ENCODE data around the gene NDC80.
A peak's percentile ranks its signal among the peaks of the same experiment; 100 is the strongest.

The NDC80 gene

GRCh38 chr18:2635586-2635985 lies 64.2 kb downstream of the NDC80 start:
- Histone ChIP-seq H3K9me3 (ENCODE audit: control insufficient read depth, insufficient read depth, low read length) (no peaks in the 10 kb centered on the region), H3K9ac (ENCODE audit: low read depth, low read length) (no peak overlapping the region), H3K36me3 (ENCODE audit: control insufficient read depth, insufficient read depth, low read length) (no peaks in the 10 kb centered on the region), H3K4me3 (ENCODE audit: low read depth, low read length) (no peak overlapping the region), H3K27me3 (ENCODE audit: control insufficient read depth, insufficient read depth, low read length) (no peaks in the 10 kb centered on the region), H3K4me1 (ENCODE audit: control insufficient read depth, insufficient read depth, low read length) (no peaks in the 10 kb centered on the region)

DNA sequence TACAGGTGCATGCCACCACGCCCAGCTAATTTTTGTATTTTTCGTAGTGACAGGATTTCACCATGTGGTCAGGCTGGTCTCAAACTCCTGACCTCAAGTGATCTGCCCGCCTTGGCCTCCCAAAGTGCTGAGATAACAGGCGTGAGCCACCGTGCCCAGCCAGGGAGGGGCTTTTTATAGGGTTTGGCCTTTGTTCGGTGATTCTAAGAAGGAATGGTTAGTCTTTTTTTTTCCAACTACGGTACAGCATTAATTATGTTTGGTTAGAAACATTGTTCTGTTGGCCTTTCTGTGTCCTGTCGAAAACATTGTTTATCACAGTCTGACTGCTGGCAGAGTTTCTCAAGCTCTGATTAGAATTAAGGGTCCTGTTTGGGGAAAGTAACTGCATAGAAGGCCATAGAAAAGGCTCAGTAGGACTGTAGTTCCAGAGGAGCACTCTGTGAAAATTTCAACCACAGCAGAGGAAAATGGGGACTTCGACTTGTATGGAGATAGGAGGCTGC lies 64.8 kb downstream of the NDC80 start:
- H3K27me3 ChIP-seq (ENCODE audit: control insufficient read depth, insufficient read depth, low read length) = no peaks in the 10 kb centered on the region
- no peaks in the 10 kb centered on the region for H3K4me1 ChIP-seq (ENCODE audit: control insufficient read depth, insufficient read depth, low read length)
- H3K4me3 ChIP-seq (ENCODE audit: low read depth, low read length) = no peak overlapping the region
- no peaks in the 10 kb centered on the region for H3K9me3 ChIP-seq (ENCODE audit: control insufficient read depth, insufficient read depth, low read length)
- H3K9ac ChIP-seq (ENCODE audit: low read depth, low read length) = no peak overlapping the region
- no peaks in the 10 kb centered on the region for H3K36me3 ChIP-seq (ENCODE audit: control insufficient read depth, insufficient read depth, low read length)

DNA sequence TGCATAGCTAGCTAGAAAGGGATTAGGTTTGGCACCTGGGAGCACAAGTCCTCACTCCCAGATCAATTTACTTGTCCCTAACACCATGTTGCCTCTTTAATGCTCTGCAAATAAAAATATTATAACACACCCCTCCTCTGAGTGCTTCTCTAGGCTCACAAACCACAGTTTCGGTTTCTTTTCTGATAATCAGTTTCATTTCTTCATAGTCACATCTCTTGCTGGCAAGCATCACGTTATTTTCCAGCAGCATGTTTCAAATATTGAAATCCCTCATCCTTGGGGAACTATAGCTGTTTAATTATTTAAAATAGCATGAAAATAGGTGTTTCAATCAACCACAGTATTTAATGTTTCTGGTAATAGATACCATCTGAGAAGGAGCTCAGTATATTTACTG lies 70.3 kb downstream of the NDC80 start:
- H3K9ac ChIP-seq (ENCODE audit: low read depth, low read length) = no peak overlapping the region
- no peaks in the 10 kb centered on the region for H3K36me3 ChIP-seq (ENCODE audit: control insufficient read depth, insufficient read depth, low read length)
- H3K27me3 ChIP-seq (ENCODE audit: control insufficient read depth, insufficient read depth, low read length) = no peaks in the 10 kb centered on the region
- H3K4me1 ChIP-seq (ENCODE audit: control insufficient read depth, insufficient read depth, low read length) = no peaks in the 10 kb centered on the region
- H3K9me3 ChIP-seq (ENCODE audit: control insufficient read depth, insufficient read depth, low read length) = no peaks in the 10 kb centered on the region
- H3K4me3 ChIP-seq (ENCODE audit: low read depth, low read length) = no peak overlapping the region

DNA sequence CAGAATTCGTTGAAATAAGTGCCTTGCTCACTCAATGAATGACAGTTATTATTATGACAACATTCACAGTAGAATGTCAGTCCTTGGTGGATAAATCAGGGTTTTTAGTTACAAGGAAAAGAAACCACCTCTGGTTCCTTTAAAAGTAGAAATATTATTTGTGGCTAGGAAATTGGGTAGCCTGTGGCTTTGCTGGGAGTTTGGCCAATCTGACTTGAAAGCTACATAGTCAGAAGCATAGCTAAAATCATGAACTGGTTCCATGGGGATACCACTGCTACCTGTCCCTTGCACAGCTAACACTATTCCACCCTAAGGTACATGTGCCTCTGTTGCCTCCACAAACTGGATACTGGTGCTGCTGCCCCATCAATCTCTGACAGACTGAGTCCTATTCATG lies 71.4 kb downstream of the NDC80 start:
- no peaks in the 10 kb centered on the region for H3K4me1 ChIP-seq (ENCODE audit: control insufficient read depth, insufficient read depth, low read length)
- no peaks in the 10 kb centered on the region for H3K9me3 ChIP-seq (ENCODE audit: control insufficient read depth, insufficient read depth, low read length)
- H3K36me3 ChIP-seq (ENCODE audit: control insufficient read depth, insufficient read depth, low read length) = no peaks in the 10 kb centered on the region
- no peak overlapping the region for H3K9ac ChIP-seq (ENCODE audit: low read depth, low read length)
- H3K27me3 ChIP-seq (ENCODE audit: control insufficient read depth, insufficient read depth, low read length) = no peaks in the 10 kb centered on the region
- H3K4me3 ChIP-seq (ENCODE audit: low read depth, low read length) = no peak overlapping the region

- no peaks in the 10 kb centered on the region for H3K36me3 ChIP-seq (ENCODE audit: control insufficient read depth, insufficient read depth, low read length)
- no peaks in the 10 kb centered on the region for H3K9me3 ChIP-seq (ENCODE audit: control insufficient read depth, insufficient read depth, low read length)
- no peak overlapping the region for H3K4me3 ChIP-seq (ENCODE audit: low read depth, low read length)
- no peak overlapping the region for H3K9ac ChIP-seq (ENCODE audit: low read depth, low read length)
- no peaks in the 10 kb centered on the region for H3K4me1 ChIP-seq (ENCODE audit: control insufficient read depth, insufficient read depth, low read length)
- H3K27me3 ChIP-seq (ENCODE audit: control insufficient read depth, insufficient read depth, low read length) = no peaks in the 10 kb centered on the region
Observed at GRCh38 chr18:2644535-2644934, 73.2 kb downstream of the NDC80 start.

GRCh38 chr18:2651981-2652380 lies 80.6 kb downstream of the NDC80 start:
- no peak overlapping the region for H3K9ac ChIP-seq (ENCODE audit: low read depth, low read length)

DNA sequence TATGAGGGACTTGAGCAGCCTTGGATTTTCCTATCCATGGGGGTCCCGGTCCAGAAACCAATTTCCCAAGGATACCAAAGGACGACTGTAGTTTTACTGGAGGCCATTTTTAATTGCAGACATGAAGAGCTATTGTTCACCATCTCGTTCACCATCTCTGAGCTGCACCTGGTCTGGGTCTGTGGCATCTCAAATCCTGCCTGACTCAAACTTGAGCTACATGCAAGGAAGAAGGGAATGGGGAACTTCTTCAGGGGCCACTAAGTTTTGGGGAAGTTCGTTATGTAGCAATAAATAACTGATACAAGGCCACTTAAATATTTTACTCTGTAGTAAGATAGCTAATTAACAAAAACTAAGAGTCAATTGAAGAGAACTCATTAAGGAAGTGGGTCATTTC lies 82.1 kb downstream of the NDC80 start:
- H3K4me3 ChIP-seq (ENCODE audit: low read depth, low read length) = peak overlapping the region; percentile 20
- peaks cover 15% of the 10 kb centered on the region for H3K4me1 ChIP-seq (ENCODE audit: control insufficient read depth, insufficient read depth, low read length)
- H3K9ac ChIP-seq (ENCODE audit: low read depth, low read length) = no peak overlapping the region
- no peaks in the 10 kb centered on the region for H3K9me3 ChIP-seq (ENCODE audit: control insufficient read depth, insufficient read depth, low read length)
- peaks cover 49% of the 10 kb centered on the region for H3K27me3 ChIP-seq (ENCODE audit: control insufficient read depth, insufficient read depth, low read length)
- no peaks in the 10 kb centered on the region for H3K36me3 ChIP-seq (ENCODE audit: control insufficient read depth, insufficient read depth, low read length)

More at GRCh38 chr18:2651981-2652380, 80.6 kb downstream of the NDC80 start:
- H3K36me3 ChIP-seq (ENCODE audit: control insufficient read depth, insufficient read depth, low read length) = no peaks in the 10 kb centered on the region
- no peak overlapping the region for H3K4me3 ChIP-seq (ENCODE audit: low read depth, low read length)
- H3K4me1 ChIP-seq (ENCODE audit: control insufficient read depth, insufficient read depth, low read length) = peaks cover 15% of the 10 kb centered on the region
- peaks cover 46% of the 10 kb centered on the region for H3K27me3 ChIP-seq (ENCODE audit: control insufficient read depth, insufficient read depth, low read length)
- H3K9me3 ChIP-seq (ENCODE audit: control insufficient read depth, insufficient read depth, low read length) = no peaks in the 10 kb centered on the region

DNA sequence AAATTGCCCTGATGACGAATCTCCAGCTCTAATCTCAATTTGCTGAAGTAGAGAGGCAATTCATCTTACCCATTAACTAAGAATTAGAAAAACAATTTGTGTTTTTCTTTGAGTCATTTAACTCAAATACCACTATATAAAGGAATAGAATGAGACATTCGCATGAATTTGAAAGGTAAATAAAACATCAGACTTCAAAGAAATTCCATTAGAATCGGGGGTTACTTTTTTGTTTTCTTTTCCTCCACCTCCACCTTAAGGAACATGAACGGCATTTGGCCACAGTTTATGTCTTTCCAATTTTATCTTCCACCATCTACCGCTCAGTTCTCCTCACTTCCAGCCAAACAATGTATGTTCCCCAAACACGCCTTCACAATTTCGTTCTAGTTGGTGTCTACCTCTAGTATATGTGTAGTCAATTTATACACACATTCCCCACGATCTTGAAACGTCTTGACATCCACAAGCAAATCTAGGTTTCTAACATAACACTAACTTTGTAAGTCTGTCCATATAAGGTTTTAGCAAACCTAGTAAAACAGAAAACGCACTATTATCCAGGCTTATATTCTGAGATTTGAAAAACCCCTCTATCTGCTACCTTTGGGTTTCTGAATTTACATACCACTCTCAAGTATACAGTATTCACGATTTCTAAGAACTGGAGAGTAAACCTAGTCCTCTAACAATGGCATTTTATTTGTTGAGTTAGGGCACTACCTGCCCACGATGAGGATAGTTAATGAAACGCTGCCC lies 83.0 kb downstream of the NDC80 start:
- no peaks in the 10 kb centered on the region for H3K36me3 ChIP-seq (ENCODE audit: control insufficient read depth, insufficient read depth, low read length)
- H3K4me1 ChIP-seq (ENCODE audit: control insufficient read depth, insufficient read depth, low read length) = peaks cover 15% of the 10 kb centered on the region
- H3K4me3 ChIP-seq (ENCODE audit: low read depth, low read length) = peak overlapping the region; percentile 71
- no peaks in the 10 kb centered on the region for H3K9me3 ChIP-seq (ENCODE audit: control insufficient read depth, insufficient read depth, low read length)
- H3K27me3 ChIP-seq (ENCODE audit: control insufficient read depth, insufficient read depth, low read length) = peaks cover 49% of the 10 kb centered on the region
- H3K9ac ChIP-seq (ENCODE audit: low read depth, low read length) = no peak overlapping the region

DNA sequence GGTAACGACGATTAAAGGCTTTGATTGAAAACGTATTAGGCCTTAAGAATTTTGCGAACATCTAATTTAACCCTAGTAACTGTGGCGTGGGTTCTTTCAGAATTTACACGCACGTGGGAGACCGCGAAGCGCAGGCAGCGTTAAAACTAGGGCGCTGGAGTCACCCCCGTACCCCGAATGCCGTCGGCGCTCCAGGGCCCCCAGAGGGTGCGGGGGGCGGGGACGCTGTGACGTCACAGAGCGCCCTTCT lies 83.5 kb downstream of the NDC80 start:
- H3K9me3 ChIP-seq (ENCODE audit: control insufficient read depth, insufficient read depth, low read length) = no peaks in the 10 kb centered on the region
- peak overlapping the region; percentile 71 for H3K4me3 ChIP-seq (ENCODE audit: low read depth, low read length)
- peak overlapping the region; percentile 55 for H3K9ac ChIP-seq (ENCODE audit: low read depth, low read length)
- H3K27me3 ChIP-seq (ENCODE audit: control insufficient read depth, insufficient read depth, low read length) = peaks cover 49% of the 10 kb centered on the region
- no peaks in the 10 kb centered on the region for H3K36me3 ChIP-seq (ENCODE audit: control insufficient read depth, insufficient read depth, low read length)
- H3K4me1 ChIP-seq (ENCODE audit: control insufficient read depth, insufficient read depth, low read length) = peaks cover 15% of the 10 kb centered on the region

- Histone ChIP-seq H3K9ac (ENCODE audit: low read depth, low read length) (peak within 1 kb of the TSS; percentile 82), H3K36me3 (ENCODE audit: control insufficient read depth, insufficient read depth, low read length) (no peaks in the 10 kb centered on the region), H3K9me3 (ENCODE audit: control insufficient read depth, insufficient read depth, low read length) (no peaks in the 10 kb centered on the region), H3K27me3 (ENCODE audit: control insufficient read depth, insufficient read depth, low read length) (peaks cover 47% of the 10 kb centered on the region), H3K4me1 (ENCODE audit: control insufficient read depth, insufficient read depth, low read length) (peaks cover 15% of the 10 kb centered on the region), H3K4me3 (ENCODE audit: low read depth, low read length) (peak within 1 kb of the TSS; percentile 92)
Observed at GRCh38 chr18:2655178-2655953, 84.0 kb downstream of the NDC80 start, which contains the start of gene SMCHD1. Gene SMCHD1 (plus strand): TSS chr18:2655726. CDS start chr18:2656076, 350 bp downstream.

- Histone ChIP-seq H3K4me3 (ENCODE audit: low read depth, low read length) (peak overlapping the region; percentile 92), H3K27me3 (ENCODE audit: control insufficient read depth, insufficient read depth, low read length) (peaks cover 42% of the 10 kb centered on the region), H3K9me3 (ENCODE audit: control insufficient read depth, insufficient read depth, low read length) (no peaks in the 10 kb centered on the region), H3K9ac (ENCODE audit: low read depth, low read length) (peak overlapping the region; percentile 82), H3K4me1 (ENCODE audit: control insufficient read depth, insufficient read depth, low read length) (peaks cover 15% of the 10 kb centered on the region), H3K36me3 (ENCODE audit: control insufficient read depth, insufficient read depth, low read length) (no peaks in the 10 kb centered on the region)
Observed at GRCh38 chr18:2655954-2656236, 84.5 kb downstream of the NDC80 start.

All from iPS-15b (cell line).